NCI-H1930 (cell line): ENCODE measurements around the gene PLCB4.
A peak's percentile ranks its signal among the peaks of the same experiment; 100 is the strongest.
"Not testable (repeated sequence)": the region's sequence is repeated elsewhere in the genome, so short reads cannot be mapped to it uniquely, and the experiment has no call there.

Experiments
- DNase-seq, 2 experiments: peaks; one replicate each; lab custom pipeline; 2025; lab: John Stamatoyannopoulos, UW

The PLCB4 gene

GRCh38 chr20:9367328-9367727 is 298.4 kb downstream of the PLCB4 start:
- no peak for DNase-seq

GRCh38 chr20:9367746-9368145 is 298.9 kb downstream of the PLCB4 start:
- no peak for DNase-seq

- no peak for DNase-seq
Observed at GRCh38 chr20:9368893-9369292, 300.0 kb downstream of the PLCB4 start.

GRCh38 chr20:9369557-9369956 is 300.7 kb downstream of the PLCB4 start:
- DNase-seq, result no peak

GRCh38 chr20:9374072-9374471 is 305.2 kb downstream of the PLCB4 start:
- no peak for DNase-seq

GRCh38 chr20:9374480-9374879 is 305.6 kb downstream of the PLCB4 start:
- DNase-seq, result no peak

- DNase-seq, result no peak
Observed at GRCh38 chr20:9375221-9375681, 306.4 kb downstream of the PLCB4 start.

GRCh38 chr20:9377007-9377406 is 308.1 kb downstream of the PLCB4 start:
- no peak for DNase-seq

- DNase-seq, result not testable (repeated sequence)
Observed at GRCh38 chr20:9385345-9386310, 316.7 kb downstream of the PLCB4 start.

GRCh38 chr20:9388160-9388812 is 319.4 kb downstream of the PLCB4 start:
- DNase-seq, result no peak

GRCh38 chr20:9388813-9389161 is 319.9 kb downstream of the PLCB4 start:
- DNase-seq, result no peak

GRCh38 chr20:9389346-9389745 is 320.5 kb downstream of the PLCB4 start:
- DNase-seq, result no peak

GRCh38 chr20:9390441-9390840 is 321.6 kb downstream of the PLCB4 start:
- DNase-seq, result no peak

- DNase-seq, result peak; percentile 9
Observed at GRCh38 chr20:9392892-9393857, 324.3 kb downstream of the PLCB4 start.

GRCh38 chr20:9395971-9396370 is 327.1 kb downstream of the PLCB4 start:
- DNase-seq, result no peak

GRCh38 chr20:9397928-9398327 is 329.0 kb downstream of the PLCB4 start:
- DNase-seq, result no peak

GRCh38 chr20:9398882-9399281 is 330.0 kb downstream of the PLCB4 start:
- no peak for DNase-seq

GRCh38 chr20:9399322-9399721 is 330.4 kb downstream of the PLCB4 start:
- no peak for DNase-seq

GRCh38 chr20:9400171-9401025 is 331.5 kb downstream of the PLCB4 start:
- no peak for DNase-seq

GRCh38 chr20:9401371-9401770 is 332.5 kb downstream of the PLCB4 start:
- no peak for DNase-seq

GRCh38 chr20:9402141-9402540 is 333.3 kb downstream of the PLCB4 start:
- no peak for DNase-seq
